ENCODE data around the gene F11. TPM values are rescaled to one million over a fixed set of nuclear protein-coding genes. Genes with fewer than 3 reads are reported as not detected.

Gene F11
- total RNA-seq, 2 experiments from 2014 or later: not detected

DNA sequence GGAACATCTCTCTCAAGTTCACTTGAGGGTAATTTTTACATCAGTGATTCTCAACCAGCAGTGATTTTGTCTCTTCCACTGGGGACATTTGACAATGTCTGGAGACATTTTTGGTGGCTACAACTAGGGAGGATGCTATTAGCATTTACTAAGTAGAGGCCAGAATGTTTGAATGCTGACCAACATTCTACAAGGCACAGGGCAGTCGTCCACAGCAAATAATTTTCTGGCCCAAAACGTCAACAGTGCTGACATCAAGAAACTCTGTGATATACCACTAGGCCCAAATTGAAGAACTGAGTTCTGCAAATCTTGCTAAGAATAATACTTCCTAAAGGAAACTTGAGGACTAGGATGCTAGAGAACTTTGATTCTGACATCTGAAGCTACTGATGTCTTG is 31.6 kb upstream of the F11 start:
- POLR2A ChIA-PET: no interaction called here
- H3K36me3 Mint-ChIP-seq (ENCODE audit: low read depth): peaks cover 22% of the 10 kb centered on the region
- H3K4me3 Mint-ChIP-seq: no peak overlapping the region

DNA sequence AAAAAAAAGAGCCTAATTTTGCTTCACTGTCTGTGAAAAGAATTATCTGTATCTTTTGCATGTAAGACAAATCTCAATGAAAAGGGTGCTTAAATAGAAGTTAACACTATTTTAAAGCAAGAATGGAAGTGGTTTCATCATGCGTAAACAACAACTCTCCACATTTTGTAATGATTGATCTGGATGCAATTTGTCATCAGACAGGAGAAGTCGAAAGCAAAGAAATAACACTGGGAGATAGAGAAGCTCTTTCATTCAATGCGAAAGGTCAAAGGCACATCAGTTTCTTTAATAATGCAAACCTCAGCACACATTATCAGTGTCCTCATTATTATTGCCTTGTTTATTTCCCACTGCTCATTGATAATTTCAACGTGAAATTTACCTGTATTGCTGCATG is 29.9 kb upstream of the F11 start:
- no peak overlapping the region for H3K27ac ChIP-seq (ENCODE audit: low read depth in 1 of 2, low read length in 2 of 2)
- peaks cover 30% of the 10 kb centered on the region for H3K36me3 Mint-ChIP-seq (ENCODE audit: low read depth)
- DNase-seq (no peak), ATAC-seq (ENCODE audit: poor library complexity) (no peak)
- no peaks in the 10 kb centered on the region for H3K4me1 Mint-ChIP-seq (ENCODE audit: low read depth)
- ChIA-PET POLR2A (no interaction called here), CTCF (no interaction called here)
- intact Hi-C loops (cut with DNase I, micrococcal nuclease): no loop called here
- H3K27me3 Mint-ChIP-seq: no peaks in the 10 kb centered on the region
- TF ChIP-seq CTCF (IDR thresholded peaks at IDR 0.05): no peak
- no peaks in the 10 kb centered on the region for H3K27me3 ChIP-seq (ENCODE audit: control insufficient read depth in 1 of 2, insufficient read depth in 2 of 2, low read length in 2 of 2)
- no peaks in the 10 kb centered on the region for H3K9me3 ChIP-seq (ENCODE audit: control insufficient read depth in 1 of 2, insufficient read depth in 1 of 2, low read length in 2 of 2)
- no peak overlapping the region for H3K27ac Mint-ChIP-seq
- no peak overlapping the region for H3K4me3 Mint-ChIP-seq
- H3K4me1 ChIP-seq (ENCODE audit: insufficient read depth, low read length): no peaks in the 10 kb centered on the region
- H3K4me3 ChIP-seq (ENCODE audit: low read length): no peak overlapping the region
- H3K36me3 ChIP-seq (ENCODE audit: insufficient read depth, low read length): no peaks in the 10 kb centered on the region
- H3K9me3 Mint-ChIP-seq: no peaks in the 10 kb centered on the region

More for the DNA sequence above, 31.6 kb upstream of the F11 start:
- Histone ChIP-seq H3K27ac (ENCODE audit: low read depth in 1 of 2, low read length in 2 of 2) (no peak overlapping the region), H3K27me3 (ENCODE audit: control insufficient read depth in 1 of 2, insufficient read depth in 2 of 2, low read length in 2 of 2) (no peaks in the 10 kb centered on the region), H3K9me3 (ENCODE audit: control insufficient read depth in 1 of 2, insufficient read depth in 1 of 2, low read length in 2 of 2) (no peaks in the 10 kb centered on the region), H3K36me3 (ENCODE audit: insufficient read depth, low read length) (no peaks in the 10 kb centered on the region), H3K4me1 (ENCODE audit: insufficient read depth, low read length) (no peaks in the 10 kb centered on the region), H3K4me3 (ENCODE audit: low read length) (no peak overlapping the region)
- intact Hi-C loops (cut with DNase I, micrococcal nuclease): no loop called here
- TF ChIP-seq CTCF (IDR thresholded peaks at IDR 0.05): no peak
- no peak for DNase-seq
- no peaks in the 10 kb centered on the region for H3K9me3 Mint-ChIP-seq
- H3K27me3 Mint-ChIP-seq: no peaks in the 10 kb centered on the region
- no peak overlapping the region for H3K27ac Mint-ChIP-seq
- no peaks in the 10 kb centered on the region for H3K4me1 Mint-ChIP-seq (ENCODE audit: low read depth)
- ATAC-seq (ENCODE audit: poor library complexity): no peak
- CTCF ChIA-PET: no interaction called here

- H3K36me3 ChIP-seq (ENCODE audit: insufficient read depth, low read length): no peaks in the 10 kb centered on the region
- Mint-ChIP-seq H3K27ac (no peak overlapping the region), H3K9me3 (no peaks in the 10 kb centered on the region), H3K4me3 (no peak overlapping the region), H3K4me1 (ENCODE audit: low read depth) (no peaks in the 10 kb centered on the region), H3K27me3 (no peaks in the 10 kb centered on the region), H3K36me3 (ENCODE audit: low read depth) (peaks cover 22% of the 10 kb centered on the region)
- peaks cover 0 to 4% of the 10 kb centered on the region in 2 experiments for H3K9me3 ChIP-seq (ENCODE audit: control insufficient read depth in 1 of 2, insufficient read depth in 1 of 2, low read length in 2 of 2)
- ChIA-PET CTCF (no interaction called here), POLR2A (no interaction called here)
- DNase-seq (no peak), ATAC-seq (ENCODE audit: poor library complexity) (no peak)
- no peaks in the 10 kb centered on the region for H3K4me1 ChIP-seq (ENCODE audit: insufficient read depth, low read length)
- TF ChIP-seq CTCF (IDR thresholded peaks at IDR 0.05): no peak
- intact Hi-C loops (cut with DNase I, micrococcal nuclease): no loop called here
- no peak overlapping the region for H3K4me3 ChIP-seq (ENCODE audit: low read length)
- no peak overlapping the region for H3K27ac ChIP-seq (ENCODE audit: low read depth in 1 of 2, low read length in 2 of 2)
- no peaks in the 10 kb centered on the region for H3K27me3 ChIP-seq (ENCODE audit: control insufficient read depth in 1 of 2, insufficient read depth in 2 of 2, low read length in 2 of 2)
Observed at GRCh38 chr4:186240452-186240847, 25.5 kb upstream of the F11 start.
